ENCODE results near the gene PHLDB2. TPM values are rescaled to one million over a fixed set of nuclear protein-coding genes. Genes with fewer than 3 reads are reported as not detected.

PHLDB2 gene
- total and polyA plus RNA-seq, 2 of the 4 experiments (the other 2 are of a cell fraction): 10.6 to 28.7 TPM

DNA sequence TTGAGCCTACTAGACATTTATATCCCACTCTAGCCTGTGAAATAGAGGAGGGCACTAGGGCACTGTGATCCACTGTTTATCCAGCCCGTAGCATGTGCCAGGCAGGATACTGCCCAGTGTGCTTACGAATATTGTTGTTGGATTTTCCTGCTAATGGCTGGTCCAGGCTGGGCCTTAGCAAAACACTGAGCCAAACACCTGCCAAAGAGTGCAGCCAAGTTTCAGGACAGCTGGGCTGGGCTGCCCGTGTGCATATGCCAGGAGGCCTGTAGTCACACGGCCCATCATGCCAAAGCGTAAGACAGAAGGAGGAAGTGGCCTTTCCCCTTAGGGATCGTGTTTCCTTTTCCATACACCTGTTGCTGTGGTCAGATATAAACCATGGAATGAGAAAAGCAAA lies 65.2 kb downstream of the PHLDB2 start:
- in situ Hi-C loops (cut with MboI; ENCODE audit: low sequenced_read_pairs): no loop called here
- ChIA-PET POLR2A (ENCODE audit: unreplicated experiment) (no interaction called here), CTCF (no interaction called here)
- H3K14ac ChIP-seq (replicated peaks; ENCODE audit: low read depth, low read length): no peak overlapping the region; the same call in 1 of the 2 replicates
- DNase-seq (no peak), ATAC-seq (ENCODE audit: low read depth) (no peak)
- no peak overlapping the region for H2BK15ac ChIP-seq (ENCODE audit: low read depth, low read length)
- H2BK120ac ChIP-seq (ENCODE audit: low read depth, low read length): 0 out of 2 replicates have a peak overlapping the region, but pooled peaks have one; percentile 28
- no peak overlapping the region for H3K4me3 ChIP-seq (ENCODE audit: insufficient read depth, low read depth, low read length)
- H4K8ac ChIP-seq (ENCODE audit: low read depth in 2 of 2, low read length in 2 of 2): no peak overlapping the region
- peaks cover 2% of the 10 kb centered on the region for H3K4me1 ChIP-seq (ENCODE audit: control insufficient read depth, insufficient read depth, low read length)
- TF ChIP-seq, protein P1, sequence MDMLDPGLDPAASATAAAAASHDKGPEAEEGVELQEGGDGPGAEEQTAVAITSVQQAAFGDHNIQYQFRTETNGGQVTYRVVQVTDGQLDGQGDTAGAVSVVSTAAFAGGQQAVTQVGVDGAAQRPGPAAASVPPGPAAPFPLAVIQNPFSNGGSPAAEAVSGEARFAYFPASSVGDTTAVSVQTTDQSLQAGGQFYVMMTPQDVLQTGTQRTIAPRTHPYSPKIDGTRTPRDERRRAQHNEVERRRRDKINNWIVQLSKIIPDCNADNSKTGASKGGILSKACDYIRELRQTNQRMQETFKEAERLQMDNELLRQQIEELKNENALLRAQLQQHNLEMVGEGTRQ (IDR thresholded peaks at IDR 0.05; ENCODE audit: low read depth, low read length): no peak
- TF ChIP-seq CEBPB (IDR thresholded peaks at IDR 0.05; ENCODE audit: low read depth, low read length) (no peak), RCOR1 (IDR thresholded peaks at IDR 0.05; ENCODE audit: insufficient replicate concordance, low read length) (no peak), FOS (IDR thresholded peaks at IDR 0.05; ENCODE audit: low read depth, low read length) (no peak), BHLHE40 (IDR thresholded peaks at IDR 0.05; ENCODE audit: low read depth, low read length) (no peak)
- no peaks in the 10 kb centered on the region for H3K27me3 ChIP-seq (ENCODE audit: control insufficient read depth, insufficient read depth, low read length)
- BruUV-seq (replicated peaks): no TSS peak
- H3K9me3 ChIP-seq (ENCODE audit: control insufficient read depth, insufficient read depth, low read length): no peaks in the 10 kb centered on the region
- no CpG with 5 or more reads among the region's 6 CpGs for WGBS, 2 experiments (ENCODE audit: extremely low coverage in 2 of 2, insufficient read length in 1 of 2)
- H3K4ac ChIP-seq (ENCODE audit: low read depth, low read length): no peak overlapping the region
- no peaks in the 10 kb centered on the region for H3K9me1 ChIP-seq (ENCODE audit: insufficient read depth, low read length)
- no peak overlapping the region for H2AK9ac ChIP-seq (replicated peaks; ENCODE audit: low read depth, low read length, poor library complexity)
- no peak overlapping the region for H3K56ac ChIP-seq (ENCODE audit: extremely low read depth, insufficient read depth, low read length)
- H3K79me1 ChIP-seq (ENCODE audit: low read depth in 1 of 2, low read length in 2 of 2): no peaks in the 10 kb centered on the region; a peak in 1 of 4 replicates
- H2AFZ ChIP-seq (replicated peaks; ENCODE audit: low read length, poor library complexity): no peak overlapping the region
- H2BK5ac ChIP-seq (ENCODE audit: low read depth, low read length, poor library complexity, severe bottlenecking): no peak overlapping the region
- dilution Hi-C loops (cut with HindIII; ENCODE audit: low sequenced_read_pairs, unreplicated experiment): no loop called here
- no peak overlapping the region for H4K5ac ChIP-seq (ENCODE audit: low read depth, low read length)
- H3K9ac ChIP-seq (ENCODE audit: low read depth, low read length): no peak overlapping the region
- H2BK20ac ChIP-seq (ENCODE audit: low read depth, low read length): no peak overlapping the region
- intact Hi-C loops (cut with micrococcal nuclease): no loop called here
- no peak overlapping the region for H3K23ac ChIP-seq (ENCODE audit: low read depth, low read length)
- no peaks in the 10 kb centered on the region for H4K20me1 ChIP-seq (ENCODE audit: insufficient read depth, low read length)
- no peak overlapping the region for H3K18ac ChIP-seq (ENCODE audit: low read depth, low read length)
- H4K91ac ChIP-seq (ENCODE audit: insufficient read depth, low read depth, low read length): no peak overlapping the region
- H3K27ac ChIP-seq (ENCODE audit: insufficient read depth, low read length): no peak overlapping the region
- peaks cover 20% of the 10 kb centered on the region for H3K36me3 ChIP-seq (ENCODE audit: control insufficient read depth, insufficient read depth, low read length)
- H3K4me2 ChIP-seq (ENCODE audit: low read depth, low read length): no peak overlapping the region
- H2AK5ac ChIP-seq (ENCODE audit: low read depth, low read length): no peak overlapping the region

All from IMR-90 (cell line).